Nephron (organoid): ENCODE measurements around the gene DLGAP5.

Experiments
- H3K27ac Mint-ChIP-seq, 3 experiments: 2 replicates each; pipeline ENCODE4 v1.8.0; 2020; ENCODE audit warnings: mixed read lengths in 3 of 3, mild to moderate bottlenecking in 2 of 3, moderate library complexity in 1 of 3
- H3K27me3 Mint-ChIP-seq: 2 replicates; pipeline ENCODE4 v1.8.0; 2021; ENCODE audit warnings: low read depth, mild to moderate bottlenecking, moderate library complexity, mixed read lengths
- H3K36me3 Mint-ChIP-seq: 2 replicates; pipeline ENCODE4 v1.8.0; 2020; ENCODE audit warnings: low read depth, mixed read lengths
- H3K4me1 Mint-ChIP-seq: 2 replicates; pipeline ENCODE4 v1.8.0; 2020; ENCODE audit warnings: mixed read lengths
- H3K4me3 Mint-ChIP-seq, 3 experiments: 2 replicates each; pipeline ENCODE4 v1.8.0; 2020; ENCODE audit warnings: mild to moderate bottlenecking in 3 of 3, mixed read lengths in 3 of 3, moderate library complexity in 2 of 3
- H3K9me3 Mint-ChIP-seq: 2 replicates; pipeline ENCODE4 v1.8.0; 2020; ENCODE audit warnings: mixed read lengths
- TF ChIP-seq, protein P1 (sequence below), 3 experiments: fragments of 200-600 bp; sonication (generic); IDR thresholded peaks; one replicate each; pipeline ENCODE4 v1.5.0; 2021; ENCODE audit warnings: antibody characterized with exemption in 3 of 3; ENCODE audit not compliant: unreplicated experiment in 3 of 3

Gene DLGAP5

DNA sequence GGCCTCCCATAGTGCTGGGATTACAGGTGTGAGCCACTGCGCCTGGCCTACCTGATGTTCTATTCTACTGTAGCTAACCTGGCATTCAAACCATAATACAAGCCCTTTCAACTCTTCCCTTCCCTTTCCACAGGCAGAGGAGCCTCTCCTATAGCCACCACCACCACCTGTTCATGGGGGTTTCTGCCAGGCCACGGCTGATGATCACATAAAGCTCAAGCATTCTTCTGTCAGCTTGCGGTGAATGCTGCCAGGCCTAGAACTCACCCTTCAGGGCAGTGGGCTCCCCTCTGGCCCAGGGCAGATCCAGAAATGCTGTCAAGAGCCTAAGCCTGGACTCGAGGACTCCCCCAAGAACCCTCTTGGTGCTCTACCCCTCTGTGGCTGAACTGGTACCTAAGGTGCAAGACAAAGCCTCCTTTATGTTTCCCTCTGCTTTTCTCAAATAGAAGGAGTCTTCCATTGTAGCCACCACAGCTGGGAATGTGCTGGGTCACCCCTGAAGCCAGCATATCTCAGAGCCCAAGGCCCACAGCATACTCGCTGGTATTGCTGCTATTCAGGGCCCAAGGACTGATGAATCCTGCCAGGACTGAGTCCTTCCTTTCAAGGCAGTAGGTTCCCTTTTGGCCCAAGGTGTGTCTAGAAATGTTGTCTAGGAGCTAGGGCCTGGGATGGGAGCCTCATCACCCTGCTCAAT lies 3.4 kb upstream of the DLGAP5 start:
- Mint-ChIP-seq H3K36me3 (no peaks in the 10 kb centered on the region), H3K27ac (no peak overlapping the region), H3K9me3 (peaks cover 7% of the 10 kb centered on the region), H3K4me3 (peak overlapping the region in 2 of 3 experiments; percentile 17 to 32), H3K4me1 (peaks cover 14% of the 10 kb centered on the region), H3K27me3 (no peaks in the 10 kb centered on the region)
- TF ChIP-seq, protein P1, sequence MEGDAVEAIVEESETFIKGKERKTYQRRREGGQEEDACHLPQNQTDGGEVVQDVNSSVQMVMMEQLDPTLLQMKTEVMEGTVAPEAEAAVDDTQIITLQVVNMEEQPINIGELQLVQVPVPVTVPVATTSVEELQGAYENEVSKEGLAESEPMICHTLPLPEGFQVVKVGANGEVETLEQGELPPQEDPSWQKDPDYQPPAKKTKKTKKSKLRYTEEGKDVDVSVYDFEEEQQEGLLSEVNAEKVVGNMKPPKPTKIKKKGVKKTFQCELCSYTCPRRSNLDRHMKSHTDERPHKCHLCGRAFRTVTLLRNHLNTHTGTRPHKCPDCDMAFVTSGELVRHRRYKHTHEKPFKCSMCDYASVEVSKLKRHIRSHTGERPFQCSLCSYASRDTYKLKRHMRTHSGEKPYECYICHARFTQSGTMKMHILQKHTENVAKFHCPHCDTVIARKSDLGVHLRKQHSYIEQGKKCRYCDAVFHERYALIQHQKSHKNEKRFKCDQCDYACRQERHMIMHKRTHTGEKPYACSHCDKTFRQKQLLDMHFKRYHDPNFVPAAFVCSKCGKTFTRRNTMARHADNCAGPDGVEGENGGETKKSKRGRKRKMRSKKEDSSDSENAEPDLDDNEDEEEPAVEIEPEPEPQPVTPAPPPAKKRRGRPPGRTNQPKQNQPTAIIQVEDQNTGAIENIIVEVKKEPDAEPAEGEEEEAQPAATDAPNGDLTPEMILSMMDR (IDR thresholded peaks at IDR 0.05; ENCODE audit: unreplicated experiment in 3 of 3) = no peak

DNA sequence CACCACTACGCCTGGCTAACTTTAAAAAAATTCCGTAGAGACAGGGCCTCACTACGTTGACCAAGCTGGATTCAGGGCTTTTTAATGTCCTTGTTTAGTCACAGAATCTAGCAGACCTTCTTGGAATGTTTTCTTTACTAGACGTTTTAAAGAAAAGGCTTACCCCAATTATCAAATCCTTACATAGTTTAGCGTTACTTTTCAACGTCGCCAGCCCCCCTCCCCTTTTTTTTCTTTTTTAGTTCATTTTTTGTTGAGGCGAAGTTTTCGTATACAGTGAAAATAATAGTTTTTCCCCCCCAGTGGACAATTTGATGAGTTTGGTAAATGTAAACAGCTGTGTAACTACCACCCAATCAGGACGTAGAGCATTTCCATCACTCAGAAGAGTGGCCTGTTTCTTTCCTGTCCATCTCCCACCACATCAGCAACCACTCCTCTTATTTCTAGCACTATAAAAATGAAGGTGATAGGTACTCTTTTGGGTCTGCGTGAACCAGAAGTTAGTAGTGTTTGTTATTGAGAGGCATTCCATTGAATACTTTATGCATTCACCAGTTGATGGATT lies 753 bp upstream of the DLGAP5 start:
- Mint-ChIP-seq H3K27me3 (no peaks in the 10 kb centered on the region), H3K27ac (peak overlapping the region in 2 of 3 experiments; percentile 44 to 48), H3K4me3 (peak overlapping the region; percentile 83 to 89 (median 88)), H3K9me3 (peaks cover 7% of the 10 kb centered on the region), H3K4me1 (peaks cover 21% of the 10 kb centered on the region), H3K36me3 (no peaks in the 10 kb centered on the region)
- TF ChIP-seq, protein P1 (IDR thresholded peaks at IDR 0.05; ENCODE audit: unreplicated experiment in 3 of 3) = no peak

DNA sequence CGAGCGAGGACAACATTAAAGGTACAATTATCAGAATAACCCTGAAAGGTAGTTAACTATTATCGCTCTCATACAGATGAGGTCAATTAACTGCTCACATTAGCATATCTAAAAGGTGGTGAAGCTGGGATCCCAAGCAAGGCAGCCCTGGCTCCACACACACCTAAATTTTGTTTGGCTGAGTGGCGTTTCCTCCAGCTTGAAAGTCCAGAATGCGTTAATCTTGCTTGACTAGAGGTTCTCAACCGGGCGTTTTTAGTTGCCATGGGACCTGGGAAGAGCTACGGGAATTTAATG lies 531 bp downstream of the DLGAP5 start:
- Mint-ChIP-seq H3K4me3 (peak overlapping the region; percentile 83 to 89 (median 88)), H3K36me3 (peaks cover 5% of the 10 kb centered on the region), H3K27me3 (no peaks in the 10 kb centered on the region), H3K27ac (peak overlapping the region in 2 of 3 experiments; percentile 22 to 57), H3K4me1 (peaks cover 21% of the 10 kb centered on the region), H3K9me3 (peaks cover 7% of the 10 kb centered on the region)
- TF ChIP-seq, protein P1 (IDR thresholded peaks at IDR 0.05; ENCODE audit: unreplicated experiment in 3 of 3) = no peak

DNA sequence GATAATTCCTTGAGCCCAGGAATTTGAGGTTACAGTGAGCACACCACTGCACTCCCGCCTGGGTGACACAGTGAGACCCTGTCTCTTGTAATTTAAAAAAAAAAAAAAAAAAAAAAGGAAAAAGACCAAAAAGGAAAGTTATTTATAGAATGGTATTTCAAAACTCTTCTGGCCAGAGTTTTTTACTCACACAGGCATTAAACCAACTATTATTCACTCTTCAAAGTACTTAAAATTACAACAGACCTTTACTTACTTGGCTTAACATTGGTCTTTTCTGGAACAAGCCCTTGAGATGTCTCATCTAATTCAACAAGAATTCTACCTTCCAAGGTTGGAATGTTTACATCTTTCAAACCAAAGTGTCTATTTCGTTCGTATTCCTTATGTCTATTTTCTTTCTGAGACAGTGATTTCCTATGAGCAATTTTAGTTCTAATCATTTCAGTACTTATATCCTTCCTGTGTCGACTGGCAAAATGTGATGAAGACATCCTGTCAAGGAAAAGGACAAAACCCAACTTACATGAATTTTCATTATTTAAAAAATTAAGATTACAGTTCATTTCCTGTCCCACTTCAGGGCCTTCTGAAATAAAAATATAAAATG lies 2.6 kb downstream of the DLGAP5 start:
- H3K9me3 Mint-ChIP-seq = peaks cover 5% of the 10 kb centered on the region
- H3K27ac Mint-ChIP-seq = no peak overlapping the region

DNA sequence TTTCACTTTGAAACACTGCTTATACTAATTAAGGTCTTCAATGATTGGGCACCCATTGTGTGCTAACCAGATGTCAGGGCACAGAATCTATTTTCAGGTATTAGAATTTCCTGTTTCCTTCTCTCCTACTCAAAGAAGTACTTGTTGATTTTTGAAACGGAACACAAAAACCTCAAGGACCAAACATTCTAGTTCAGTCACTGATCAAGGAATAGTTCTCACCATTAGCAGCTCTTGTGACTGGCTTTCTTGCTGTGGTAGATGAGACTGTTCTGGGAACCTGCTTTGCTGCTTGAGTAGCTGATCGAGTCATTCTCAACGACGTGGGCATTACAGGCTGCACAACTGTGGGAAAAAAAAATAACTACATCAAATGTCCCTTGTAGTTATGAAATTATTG lies 11.0 kb downstream of the DLGAP5 start:
- Mint-ChIP-seq H3K27ac (no peak overlapping the region), H3K27me3 (no peaks in the 10 kb centered on the region), H3K4me3 (no peak overlapping the region), H3K36me3 (peaks cover 48% of the 10 kb centered on the region), H3K9me3 (no peaks in the 10 kb centered on the region), H3K4me1 (no peaks in the 10 kb centered on the region)
- TF ChIP-seq, protein P1 (IDR thresholded peaks at IDR 0.05; ENCODE audit: unreplicated experiment in 3 of 3) = no peak

More for the DNA sequence above, 2.6 kb downstream of the DLGAP5 start:
- TF ChIP-seq, protein P1 (IDR thresholded peaks at IDR 0.05; ENCODE audit: unreplicated experiment in 3 of 3) = no peak
- Mint-ChIP-seq H3K27me3 (no peaks in the 10 kb centered on the region), H3K36me3 (peaks cover 9% of the 10 kb centered on the region), H3K4me3 (peak overlapping the region; percentile 83 to 89 (median 88)), H3K4me1 (peaks cover 21% of the 10 kb centered on the region)
